Nephron (organoid): Measurements from ENCODE around the gene MYH7B.

Experiments used
- H3K27ac Mint-ChIP-seq, 3 experiments: 2 replicates each; pipeline ENCODE4 v1.8.0; 2020; ENCODE audit warnings: mixed read lengths in 3 of 3, mild to moderate bottlenecking in 2 of 3, moderate library complexity in 1 of 3
- H3K27me3 Mint-ChIP-seq: 2 replicates; pipeline ENCODE4 v1.8.0; 2021; ENCODE audit warnings: low read depth, mild to moderate bottlenecking, moderate library complexity, mixed read lengths
- H3K36me3 Mint-ChIP-seq: 2 replicates; pipeline ENCODE4 v1.8.0; 2020; ENCODE audit warnings: low read depth, mixed read lengths
- H3K4me1 Mint-ChIP-seq: 2 replicates; pipeline ENCODE4 v1.8.0; 2020; ENCODE audit warnings: mixed read lengths
- H3K4me3 Mint-ChIP-seq, 3 experiments: 2 replicates each; pipeline ENCODE4 v1.8.0; 2020; ENCODE audit warnings: mild to moderate bottlenecking in 3 of 3, mixed read lengths in 3 of 3, moderate library complexity in 2 of 3
- H3K9me3 Mint-ChIP-seq: 2 replicates; pipeline ENCODE4 v1.8.0; 2020; ENCODE audit warnings: mixed read lengths
- CTCF ChIP-seq, 3 experiments: fragments of 200-600 bp; sonication (generic); IDR thresholded peaks; one replicate each; pipeline ENCODE4 v1.5.0; 2021; ENCODE audit warnings: antibody characterized with exemption in 3 of 3; ENCODE audit not compliant: unreplicated experiment in 3 of 3

MYH7B gene

GRCh38 chr20:35004749-35005462, 49.2 kb downstream of the MYH7B start:
- H3K4me3 Mint-ChIP-seq = no peak overlapping the region
- TF ChIP-seq CTCF (IDR thresholded peaks at IDR 0.05; ENCODE audit: unreplicated experiment in 3 of 3) = no peak
- no peak overlapping the region for H3K27ac Mint-ChIP-seq
- no peaks in the 10 kb centered on the region for H3K27me3 Mint-ChIP-seq
- no peaks in the 10 kb centered on the region for H3K4me1 Mint-ChIP-seq
- H3K36me3 Mint-ChIP-seq = peaks cover 54% of the 10 kb centered on the region
- H3K9me3 Mint-ChIP-seq = no peaks in the 10 kb centered on the region
